ENCODE results near the gene ERFL.

Gene ERFL

GRCh38 chr19:41923045-41923788 lies 5.0 kb downstream of the ERFL start:
- no peak overlapping the region for H3K9ac ChIP-seq
- peaks cover 76% of the 10 kb centered on the region for H3K27me3 ChIP-seq (ENCODE audit: insufficient read depth, low read depth)
- no peaks in the 10 kb centered on the region for H3K4me1 ChIP-seq (ENCODE audit: low read depth, poor library complexity, severe bottlenecking)
- no peak overlapping the region for H3K4me2 ChIP-seq
- H3K4me3 ChIP-seq (IDR thresholded peaks at IDR 0.05; ENCODE audit: insufficient read depth, low read depth, low read length): no peak overlapping the region
- H3K27ac ChIP-seq: no peak overlapping the region
- TF ChIP-seq CTCF (conservative IDR thresholded peaks at IDR 0.05; ENCODE audit: low read depth, low read length): no peak
- H3K79me2 ChIP-seq (ENCODE audit: insufficient read depth, low read depth): no peaks in the 10 kb centered on the region
- no peak overlapping the region for H2AFZ ChIP-seq (ENCODE audit: low read depth)
- H3K36me3 ChIP-seq (ENCODE audit: insufficient read depth): no peaks in the 10 kb centered on the region
- H4K20me1 ChIP-seq (ENCODE audit: insufficient read depth): no peaks in the 10 kb centered on the region

- no peaks in the 10 kb centered on the region for H3K36me3 ChIP-seq (ENCODE audit: insufficient read depth)
- peaks cover 71% of the 10 kb centered on the region for H3K27me3 ChIP-seq (ENCODE audit: insufficient read depth, low read depth)
- no peaks in the 10 kb centered on the region for H3K79me2 ChIP-seq (ENCODE audit: insufficient read depth, low read depth)
- no peak overlapping the region for H3K4me2 ChIP-seq
- no peak overlapping the region for H3K27ac ChIP-seq
- H3K4me1 ChIP-seq (ENCODE audit: low read depth, poor library complexity, severe bottlenecking): no peaks in the 10 kb centered on the region
- no peak overlapping the region for H2AFZ ChIP-seq (ENCODE audit: low read depth)
- no peak overlapping the region for H3K9ac ChIP-seq
- no peak for TF ChIP-seq CTCF (conservative IDR thresholded peaks at IDR 0.05; ENCODE audit: low read depth, low read length)
- H3K4me3 ChIP-seq (IDR thresholded peaks at IDR 0.05; ENCODE audit: insufficient read depth, low read depth, low read length): no peak overlapping the region
- no peaks in the 10 kb centered on the region for H4K20me1 ChIP-seq (ENCODE audit: insufficient read depth)
Observed at GRCh38 chr19:41922585-41922984, 5.7 kb downstream of the ERFL start.

GRCh38 chr19:41921577-41922576 lies 6.4 kb downstream of the ERFL start:
- Histone ChIP-seq H4K20me1 (ENCODE audit: insufficient read depth) (no peaks in the 10 kb centered on the region), H3K4me2 (no peak overlapping the region), H3K27ac (no peak overlapping the region), H3K36me3 (ENCODE audit: insufficient read depth) (no peaks in the 10 kb centered on the region), H2AFZ (ENCODE audit: low read depth) (no peak overlapping the region), H3K4me3 (IDR thresholded peaks at IDR 0.05; ENCODE audit: insufficient read depth, low read depth, low read length) (no peak overlapping the region), H3K79me2 (ENCODE audit: insufficient read depth, low read depth) (no peaks in the 10 kb centered on the region), H3K27me3 (ENCODE audit: insufficient read depth, low read depth) (peaks cover 68% of the 10 kb centered on the region), H3K4me1 (ENCODE audit: low read depth, poor library complexity, severe bottlenecking) (no peaks in the 10 kb centered on the region), H3K9ac (no peak overlapping the region)
- no peak for TF ChIP-seq CTCF (conservative IDR thresholded peaks at IDR 0.05; ENCODE audit: low read depth, low read length)

GRCh38 chr19:41920882-41921576 lies 7.2 kb downstream of the ERFL start:
- no peaks in the 10 kb centered on the region for H3K4me1 ChIP-seq (ENCODE audit: low read depth, poor library complexity, severe bottlenecking)
- H3K9ac ChIP-seq: no peak overlapping the region
- H3K4me2 ChIP-seq: no peak overlapping the region
- no peak for TF ChIP-seq CTCF (conservative IDR thresholded peaks at IDR 0.05; ENCODE audit: low read depth, low read length)
- H3K79me2 ChIP-seq (ENCODE audit: insufficient read depth, low read depth): no peaks in the 10 kb centered on the region
- H3K4me3 ChIP-seq (IDR thresholded peaks at IDR 0.05; ENCODE audit: insufficient read depth, low read depth, low read length): no peak overlapping the region
- H3K27me3 ChIP-seq (ENCODE audit: insufficient read depth, low read depth): peaks cover 67% of the 10 kb centered on the region
- H3K36me3 ChIP-seq (ENCODE audit: insufficient read depth): no peaks in the 10 kb centered on the region
- no peak overlapping the region for H3K27ac ChIP-seq
- no peak overlapping the region for H2AFZ ChIP-seq (ENCODE audit: low read depth)
- H4K20me1 ChIP-seq (ENCODE audit: insufficient read depth): no peaks in the 10 kb centered on the region

Measured in KMS-11 (cell line).